ENCODE measurements around the gene GNL2. TPM values are rescaled to one million over a fixed set of nuclear protein-coding genes. Genes with fewer than 3 reads are reported as not detected.

Gene GNL2
- total and polyA plus RNA-seq, 9 of the 15 experiments (the other 6 are each of a cell fraction or from before 2014, with no cell fraction given), result 156 to 371 (median 263) TPM

GRCh38 chr1:37557402-37557801 is 38.3 kb downstream of the GNL2 start:
- H3K4me2 ChIP-seq (ENCODE audit: insufficient read depth, low read length), result peak overlapping the region; percentile 81
- peaks cover 20% of the 10 kb centered on the region for H3K36me3 ChIP-seq (ENCODE audit: control insufficient read depth, insufficient read depth, low read length)
- ChIA-PET CTCF (ENCODE audit: low intra/inter-chr PET ratio) (no interaction called here), POLR2A (interaction anchor here (0.6 to 1.3 kb wide), 10 partner anchors 9 to 1397 kb away, joined by 3 to 4 read pairs (median 3); no protein-coding TSS in a partner anchor)
- 51% methylated on average over 3 of the region's 3 CpGs for WGBS (ENCODE audit: insufficient coverage, low coverage, missing lambda C conversion rate)
- no peak overlapping the region for H3K9ac ChIP-seq (ENCODE audit: insufficient read depth in 1 of 2, low read depth in 2 of 2, low read length in 2 of 2)
- no peak for ATAC-seq
- TF ChIP-seq, protein P1, sequence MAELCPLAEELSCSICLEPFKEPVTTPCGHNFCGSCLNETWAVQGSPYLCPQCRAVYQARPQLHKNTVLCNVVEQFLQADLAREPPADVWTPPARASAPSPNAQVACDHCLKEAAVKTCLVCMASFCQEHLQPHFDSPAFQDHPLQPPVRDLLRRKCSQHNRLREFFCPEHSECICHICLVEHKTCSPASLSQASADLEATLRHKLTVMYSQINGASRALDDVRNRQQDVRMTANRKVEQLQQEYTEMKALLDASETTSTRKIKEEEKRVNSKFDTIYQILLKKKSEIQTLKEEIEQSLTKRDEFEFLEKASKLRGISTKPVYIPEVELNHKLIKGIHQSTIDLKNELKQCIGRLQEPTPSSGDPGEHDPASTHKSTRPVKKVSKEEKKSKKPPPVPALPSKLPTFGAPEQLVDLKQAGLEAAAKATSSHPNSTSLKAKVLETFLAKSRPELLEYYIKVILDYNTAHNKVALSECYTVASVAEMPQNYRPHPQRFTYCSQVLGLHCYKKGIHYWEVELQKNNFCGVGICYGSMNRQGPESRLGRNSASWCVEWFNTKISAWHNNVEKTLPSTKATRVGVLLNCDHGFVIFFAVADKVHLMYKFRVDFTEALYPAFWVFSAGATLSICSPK (IDR thresholded peaks at IDR 0.05; ENCODE audit: borderline replicate concordance), result no peak
- TF ChIP-seq MAFF (IDR thresholded peaks at IDR 0.05; ENCODE audit: low read length), result no peak
- no peak for TF ChIP-seq ZNF511 (CRISPR knock-in tag; IDR thresholded peaks at IDR 0.05)
- TF ChIP-seq, protein P2, sequence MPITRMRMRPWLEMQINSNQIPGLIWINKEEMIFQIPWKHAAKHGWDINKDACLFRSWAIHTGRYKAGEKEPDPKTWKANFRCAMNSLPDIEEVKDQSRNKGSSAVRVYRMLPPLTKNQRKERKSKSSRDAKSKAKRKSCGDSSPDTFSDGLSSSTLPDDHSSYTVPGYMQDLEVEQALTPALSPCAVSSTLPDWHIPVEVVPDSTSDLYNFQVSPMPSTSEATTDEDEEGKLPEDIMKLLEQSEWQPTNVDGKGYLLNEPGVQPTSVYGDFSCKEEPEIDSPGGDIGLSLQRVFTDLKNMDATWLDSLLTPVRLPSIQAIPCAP (CRISPR knock-in tag; IDR thresholded peaks at IDR 0.05; ENCODE audit: borderline replicate concordance), result 0 out of 2 replicates have a peak, but pooled peaks have one; percentile 15
- peak; percentile 71 for TF ChIP-seq PRDM10 (IDR thresholded peaks at IDR 0.05; ENCODE audit: partially characterized antibody)
- H4K20me1 ChIP-seq (replicated peaks; ENCODE audit: control insufficient read depth, insufficient read depth, low read length), result 0 out of 2 replicates have a peak, but pooled peaks cover 14% of the 10 kb centered on the region
- peaks cover 9% of the 10 kb centered on the region for H3K9me3 ChIP-seq (replicated peaks; ENCODE audit: control insufficient read depth, insufficient read depth, low read depth, low read length)
- no peak overlapping the region for H3K4me3 ChIP-seq
- no peak overlapping the region; the same call in 2 of the 3 replicates for H3K27ac ChIP-seq (ENCODE audit: extremely low read depth, low read depth, low read length)
- H3K4me1 ChIP-seq (replicated peaks in 1 of 2; ENCODE audit: control insufficient read depth in 2 of 2, insufficient read depth in 2 of 2, low read length in 2 of 2), result peaks cover 46 to 47% of the 10 kb centered on the region in 2 experiments
- FAIRE-seq, result no peak
- no peak for DNase-seq (ENCODE audit: extremely low read depth in 1 of 4, low spot score in 3 of 4)
- H2AFZ ChIP-seq (ENCODE audit: low read depth, low read length), result peak overlapping the region; percentile 99
- no peaks in the 10 kb centered on the region for H3K27me3 ChIP-seq (ENCODE audit: control insufficient read depth in 2 of 2, insufficient read depth in 2 of 2, low read length in 2 of 2)
- in situ Hi-C loops (cut with MboI) (no loop called here), intact Hi-C loops (cut with micrococcal nuclease) (loop anchor here (5.0 to 10.0 kb wide), 3 partner anchors 45 to 135 kb away; partner anchors contain the start of genes CDCA8, MEAF6 and ZC3H12A)
- peaks cover 10% of the 10 kb centered on the region for H3K9me1 ChIP-seq (ENCODE audit: control insufficient read depth, insufficient read depth, low read length)
- no TSS peak for BruUV-seq (replicated peaks)
- H3K79me2 ChIP-seq (ENCODE audit: control insufficient read depth, insufficient read depth, low read length), result peaks cover 18% of the 10 kb centered on the region
